ENCODE data around the gene CYP2A6. TPM values are rescaled to one million over a fixed set of nuclear protein-coding genes. Genes with fewer than 3 reads are reported as not detected.
"Not testable (repeated sequence)": the region's sequence is repeated elsewhere in the genome, so short reads cannot be mapped to it uniquely, and the experiment has no call there.

Gene CYP2A6
- total and polyA plus RNA-seq, 4 donors = 0.09 to 1,020 (median 59.6) TPM

DNA sequence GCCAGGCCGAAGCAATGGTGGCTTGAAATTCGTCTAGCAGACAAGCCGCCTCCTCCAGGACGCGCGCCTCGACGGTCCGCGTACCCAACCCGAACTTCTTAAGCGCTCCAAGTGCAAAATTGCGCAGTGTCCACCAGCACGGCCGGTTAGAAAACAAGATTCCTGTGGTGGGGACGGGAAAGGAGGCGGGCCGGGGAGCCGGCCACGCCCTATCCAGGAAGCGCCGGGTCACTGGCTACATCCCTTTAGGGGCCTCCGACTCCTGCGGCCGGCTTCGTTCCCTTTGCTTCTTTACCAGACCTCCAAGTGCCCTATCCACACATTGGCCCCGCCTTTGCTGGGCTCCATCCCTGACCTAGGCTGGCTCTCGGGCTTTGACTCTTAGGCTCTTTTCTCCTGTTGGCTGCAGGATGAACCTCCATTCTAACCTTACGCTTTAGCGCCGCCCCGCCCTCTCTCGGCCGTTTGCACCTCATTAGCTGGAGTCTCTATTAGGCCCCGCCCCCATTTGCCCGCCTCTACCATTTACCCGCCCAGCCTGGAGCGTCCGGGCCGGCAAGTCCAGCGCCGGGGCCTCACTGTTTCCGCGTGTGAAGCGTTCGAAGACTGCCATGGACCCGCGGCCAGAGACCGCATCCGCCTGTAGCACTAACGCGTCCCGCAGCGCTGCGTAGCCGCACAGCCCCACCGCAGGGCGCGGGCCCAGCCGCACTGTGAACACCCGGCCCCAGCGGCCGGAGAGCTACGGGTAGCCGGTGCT, 39.4 kb downstream of the CYP2A6 start:
- H3K9ac ChIP-seq (ENCODE audit: low read depth in 1 of 2, low read length in 2 of 2); H3K27me3 ChIP-seq (ENCODE audit: control insufficient read depth in 4 of 4, insufficient read depth in 4 of 4, low read length in 3 of 4); H3K9me3 ChIP-seq (ENCODE audit: control insufficient read depth in 4 of 4, low read length in 3 of 4): not testable (repeated sequence)
- TF ChIP-seq RXRA (IDR thresholded peaks at IDR 0.05) (peak; percentile 15 to 19), NR2F2 (IDR thresholded peaks at IDR 0.05) (peak; percentile 76), SP1 (IDR thresholded peaks at IDR 0.05) (peak; percentile 51), YY1 (IDR thresholded peaks at IDR 0.05) (peak; percentile 11)
- DNase-seq (ENCODE audit: low spot score) = peak; percentile 79
- H3K4me1 ChIP-seq (ENCODE audit: control insufficient read depth in 4 of 4, insufficient read depth in 4 of 4, low read length in 3 of 4) = peaks cover 0 to 16% (median 9%) of the 10 kb centered on the region in 4 donors
- peaks cover 9 to 16% (median 11%) of the 10 kb centered on the region in 4 donors for H3K36me3 ChIP-seq (ENCODE audit: control insufficient read depth in 4 of 4, insufficient read depth in 3 of 4, low read depth in 1 of 4, low read length in 3 of 4)
- 16% methylated on average over 63 of the region's 65 CpGs for WGBS
- H3K4me3 ChIP-seq (ENCODE audit: low read depth in 1 of 3, low read length in 3 of 3) = peak overlapping the region in 1 of 3 donors; percentile 28
- H3K27ac ChIP-seq (ENCODE audit: low read depth in 1 of 2, low read length in 2 of 2) = peak overlapping the region in 1 of 2 donors; percentile 28

DNA sequence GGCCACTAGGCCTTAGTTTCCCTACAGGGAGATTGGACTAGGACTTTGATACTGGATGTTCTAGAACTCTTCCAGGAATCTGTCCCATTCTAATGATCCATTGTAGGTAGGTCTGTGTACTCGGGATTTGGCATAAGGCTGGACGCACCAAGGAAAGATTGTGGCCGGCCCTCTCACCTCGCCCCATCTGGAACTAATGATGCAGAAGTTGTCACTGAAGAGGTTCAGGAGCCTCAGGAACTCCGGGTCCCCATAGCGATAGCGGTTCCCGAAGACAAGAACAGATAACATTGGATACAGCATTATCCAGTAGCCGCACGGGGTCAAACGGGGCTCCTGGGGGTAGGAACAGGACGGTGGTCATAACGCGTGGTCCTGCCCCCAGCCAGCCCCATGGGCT, 40.1 kb downstream of the CYP2A6 start:
- H3K4me3 ChIP-seq (ENCODE audit: low read depth in 1 of 3, low read length in 3 of 3) = no peak overlapping the region
- no peak overlapping the region for H3K27ac ChIP-seq (ENCODE audit: low read depth in 1 of 2, low read length in 2 of 2)
- no peak for DNase-seq (ENCODE audit: low spot score)
- WGBS = 66% methylated on average over 14 of the region's 14 CpGs
- TF ChIP-seq RXRA (IDR thresholded peaks at IDR 0.05) = no peak
- TF ChIP-seq YY1 (IDR thresholded peaks at IDR 0.05) = no peak
- TF ChIP-seq TAF1 (conservative IDR thresholded peaks at IDR 0.05) = no peak
- no peak for TF ChIP-seq FOXA2 (IDR thresholded peaks at IDR 0.05)
- TF ChIP-seq HNF4A (conservative IDR thresholded peaks at IDR 0.05) = no peak
- no peak for TF ChIP-seq JUND (IDR thresholded peaks at IDR 0.05)
- no peak for TF ChIP-seq HNF4G (IDR thresholded peaks at IDR 0.05)
- no peak for TF ChIP-seq NR2F2 (IDR thresholded peaks at IDR 0.05)
- no peak for TF ChIP-seq RAD21 (IDR thresholded peaks at IDR 0.05)
- no peak for TF ChIP-seq GABPA (IDR thresholded peaks at IDR 0.05 in 1 of 2, conservative IDR thresholded peaks at IDR 0.05 in 1 of 2)
- TF ChIP-seq FOXA1 (IDR thresholded peaks at IDR 0.05) = no peak
- TF ChIP-seq, protein P1, sequence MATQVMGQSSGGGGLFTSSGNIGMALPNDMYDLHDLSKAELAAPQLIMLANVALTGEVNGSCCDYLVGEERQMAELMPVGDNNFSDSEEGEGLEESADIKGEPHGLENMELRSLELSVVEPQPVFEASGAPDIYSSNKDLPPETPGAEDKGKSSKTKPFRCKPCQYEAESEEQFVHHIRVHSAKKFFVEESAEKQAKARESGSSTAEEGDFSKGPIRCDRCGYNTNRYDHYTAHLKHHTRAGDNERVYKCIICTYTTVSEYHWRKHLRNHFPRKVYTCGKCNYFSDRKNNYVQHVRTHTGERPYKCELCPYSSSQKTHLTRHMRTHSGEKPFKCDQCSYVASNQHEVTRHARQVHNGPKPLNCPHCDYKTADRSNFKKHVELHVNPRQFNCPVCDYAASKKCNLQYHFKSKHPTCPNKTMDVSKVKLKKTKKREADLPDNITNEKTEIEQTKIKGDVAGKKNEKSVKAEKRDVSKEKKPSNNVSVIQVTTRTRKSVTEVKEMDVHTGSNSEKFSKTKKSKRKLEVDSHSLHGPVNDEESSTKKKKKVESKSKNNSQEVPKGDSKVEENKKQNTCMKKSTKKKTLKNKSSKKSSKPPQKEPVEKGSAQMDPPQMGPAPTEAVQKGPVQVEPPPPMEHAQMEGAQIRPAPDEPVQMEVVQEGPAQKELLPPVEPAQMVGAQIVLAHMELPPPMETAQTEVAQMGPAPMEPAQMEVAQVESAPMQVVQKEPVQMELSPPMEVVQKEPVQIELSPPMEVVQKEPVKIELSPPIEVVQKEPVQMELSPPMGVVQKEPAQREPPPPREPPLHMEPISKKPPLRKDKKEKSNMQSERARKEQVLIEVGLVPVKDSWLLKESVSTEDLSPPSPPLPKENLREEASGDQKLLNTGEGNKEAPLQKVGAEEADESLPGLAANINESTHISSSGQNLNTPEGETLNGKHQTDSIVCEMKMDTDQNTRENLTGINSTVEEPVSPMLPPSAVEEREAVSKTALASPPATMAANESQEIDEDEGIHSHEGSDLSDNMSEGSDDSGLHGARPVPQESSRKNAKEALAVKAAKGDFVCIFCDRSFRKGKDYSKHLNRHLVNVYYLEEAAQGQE (IDR thresholded peaks at IDR 0.05) = no peak
- TF ChIP-seq, protein P2, sequence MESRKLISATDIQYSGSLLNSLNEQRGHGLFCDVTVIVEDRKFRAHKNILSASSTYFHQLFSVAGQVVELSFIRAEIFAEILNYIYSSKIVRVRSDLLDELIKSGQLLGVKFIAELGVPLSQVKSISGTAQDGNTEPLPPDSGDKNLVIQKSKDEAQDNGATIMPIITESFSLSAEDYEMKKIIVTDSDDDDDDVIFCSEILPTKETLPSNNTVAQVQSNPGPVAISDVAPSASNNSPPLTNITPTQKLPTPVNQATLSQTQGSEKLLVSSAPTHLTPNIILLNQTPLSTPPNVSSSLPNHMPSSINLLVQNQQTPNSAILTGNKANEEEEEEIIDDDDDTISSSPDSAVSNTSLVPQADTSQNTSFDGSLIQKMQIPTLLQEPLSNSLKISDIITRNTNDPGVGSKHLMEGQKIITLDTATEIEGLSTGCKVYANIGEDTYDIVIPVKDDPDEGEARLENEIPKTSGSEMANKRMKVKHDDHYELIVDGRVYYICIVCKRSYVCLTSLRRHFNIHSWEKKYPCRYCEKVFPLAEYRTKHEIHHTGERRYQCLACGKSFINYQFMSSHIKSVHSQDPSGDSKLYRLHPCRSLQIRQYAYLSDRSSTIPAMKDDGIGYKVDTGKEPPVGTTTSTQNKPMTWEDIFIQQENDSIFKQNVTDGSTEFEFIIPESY (IDR thresholded peaks at IDR 0.05) = no peak
- TF ChIP-seq, protein P3, sequence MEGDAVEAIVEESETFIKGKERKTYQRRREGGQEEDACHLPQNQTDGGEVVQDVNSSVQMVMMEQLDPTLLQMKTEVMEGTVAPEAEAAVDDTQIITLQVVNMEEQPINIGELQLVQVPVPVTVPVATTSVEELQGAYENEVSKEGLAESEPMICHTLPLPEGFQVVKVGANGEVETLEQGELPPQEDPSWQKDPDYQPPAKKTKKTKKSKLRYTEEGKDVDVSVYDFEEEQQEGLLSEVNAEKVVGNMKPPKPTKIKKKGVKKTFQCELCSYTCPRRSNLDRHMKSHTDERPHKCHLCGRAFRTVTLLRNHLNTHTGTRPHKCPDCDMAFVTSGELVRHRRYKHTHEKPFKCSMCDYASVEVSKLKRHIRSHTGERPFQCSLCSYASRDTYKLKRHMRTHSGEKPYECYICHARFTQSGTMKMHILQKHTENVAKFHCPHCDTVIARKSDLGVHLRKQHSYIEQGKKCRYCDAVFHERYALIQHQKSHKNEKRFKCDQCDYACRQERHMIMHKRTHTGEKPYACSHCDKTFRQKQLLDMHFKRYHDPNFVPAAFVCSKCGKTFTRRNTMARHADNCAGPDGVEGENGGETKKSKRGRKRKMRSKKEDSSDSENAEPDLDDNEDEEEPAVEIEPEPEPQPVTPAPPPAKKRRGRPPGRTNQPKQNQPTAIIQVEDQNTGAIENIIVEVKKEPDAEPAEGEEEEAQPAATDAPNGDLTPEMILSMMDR (IDR thresholded peaks at IDR 0.05; ENCODE audit: low read depth, low read length, missing input control) = no peak
- TF ChIP-seq, protein P4, sequence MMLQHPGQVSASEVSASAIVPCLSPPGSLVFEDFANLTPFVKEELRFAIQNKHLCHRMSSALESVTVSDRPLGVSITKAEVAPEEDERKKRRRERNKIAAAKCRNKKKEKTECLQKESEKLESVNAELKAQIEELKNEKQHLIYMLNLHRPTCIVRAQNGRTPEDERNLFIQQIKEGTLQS (IDR thresholded peaks at IDR 0.05) = no peak
- no peak for TF ChIP-seq SP1 (IDR thresholded peaks at IDR 0.05)
- TF ChIP-seq, protein P5, sequence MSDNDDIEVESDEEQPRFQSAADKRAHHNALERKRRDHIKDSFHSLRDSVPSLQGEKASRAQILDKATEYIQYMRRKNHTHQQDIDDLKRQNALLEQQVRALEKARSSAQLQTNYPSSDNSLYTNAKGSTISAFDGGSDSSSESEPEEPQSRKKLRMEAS (IDR thresholded peaks at IDR 0.05) = no peak
- no peaks in the 10 kb centered on the region for H3K27me3 ChIP-seq (ENCODE audit: control insufficient read depth in 4 of 4, insufficient read depth in 4 of 4, low read length in 3 of 4)
- H3K9ac ChIP-seq (ENCODE audit: low read depth in 1 of 2, low read length in 2 of 2) = no peak overlapping the region
- H3K36me3 ChIP-seq (ENCODE audit: control insufficient read depth in 4 of 4, insufficient read depth in 3 of 4, low read depth in 1 of 4, low read length in 3 of 4) = peaks cover 9 to 16% (median 11%) of the 10 kb centered on the region in 4 donors
- H3K9me3 ChIP-seq (ENCODE audit: control insufficient read depth in 4 of 4, low read length in 3 of 4) = no peaks in the 10 kb centered on the region
- peaks cover 4 to 23% (median 15%) of the 10 kb centered on the region in 4 donors for H3K4me1 ChIP-seq (ENCODE audit: control insufficient read depth in 4 of 4, insufficient read depth in 4 of 4, low read length in 3 of 4)
